Daoy (cell line): ENCODE data around the gene HOMER3. TPM values are rescaled to one million over a fixed set of nuclear protein-coding genes. Genes with fewer than 3 reads are reported as not detected.
"Not testable (repeated sequence)": the region's sequence is repeated elsewhere in the genome, so short reads cannot be mapped to it uniquely, and the experiment has no call there.

Source experiments
- DNase-seq: peaks from one replicate; pipeline ENCODE4 v3.0.0-alpha.2; 2015; ENCODE audit warnings: low read depth
- total RNA-seq: library from RNA; depleted of rRNA; stranded (reverse); fragments of >200 nt; shearing (Covaris generic); gene quantifications from 2 replicates; pipeline ENCODE4 v1.2.3, GENCODE V29; 2014

The HOMER3 gene
- total RNA-seq, 1 experiment from 2014 or later: 30.8 TPM

- DNase-seq: no peak
Observed at GRCh38 chr19:18954094-18954493, 13.1 kb upstream of the HOMER3 start.

GRCh38 chr19:18952364-18953003 lies 11.5 kb upstream of the HOMER3 start:
- not testable (repeated sequence) for DNase-seq

- peak; percentile 63 for DNase-seq
Observed at GRCh38 chr19:18951721-18952281, 10.8 kb upstream of the HOMER3 start.

- DNase-seq: no peak
Observed at GRCh38 chr19:18949858-18950257, 8.8 kb upstream of the HOMER3 start.

- DNase-seq: no peak
Observed at GRCh38 chr19:18948976-18949356, 7.9 kb upstream of the HOMER3 start.

- DNase-seq: no peak
Observed at GRCh38 chr19:18948075-18948975, 7.3 kb upstream of the HOMER3 start.

- no peak for DNase-seq
Observed at GRCh38 chr19:18946918-18947317, 5.9 kb upstream of the HOMER3 start.

GRCh38 chr19:18946335-18946734 lies 5.3 kb upstream of the HOMER3 start:
- no peak for DNase-seq

- DNase-seq: no peak
Observed at GRCh38 chr19:18945297-18945696, 4.3 kb upstream of the HOMER3 start.

- no peak for DNase-seq
Observed at GRCh38 chr19:18943465-18943864, 2.4 kb upstream of the HOMER3 start.

GRCh38 chr19:18942692-18943091 lies 1.7 kb upstream of the HOMER3 start:
- DNase-seq: no peak

- DNase-seq: no peak
Observed at GRCh38 chr19:18941628-18942354, 774 bp upstream of the HOMER3 start.

GRCh38 chr19:18939922-18940768 lies 872 bp downstream of the HOMER3 start:
- peak; percentile 66 for DNase-seq

GRCh38 chr19:18939163-18939562 lies 1.9 kb downstream of the HOMER3 start:
- no peak for DNase-seq

GRCh38 chr19:18933297-18933696 lies 7.7 kb downstream of the HOMER3 start:
- DNase-seq: no peak

- DNase-seq: peak; percentile 57
Observed at GRCh38 chr19:18932216-18932841, 8.7 kb downstream of the HOMER3 start.

GRCh38 chr19:18931316-18932162 lies 9.5 kb downstream of the HOMER3 start:
- DNase-seq: no peak

GRCh38 chr19:18929311-18929710 lies 11.7 kb downstream of the HOMER3 start:
- DNase-seq: no peak

- no peak for DNase-seq
Observed at GRCh38 chr19:18928018-18928805, 12.8 kb downstream of the HOMER3 start.
